ENCODE measurements around the gene ABCA2. TPM values are rescaled to one million over a fixed set of nuclear protein-coding genes. Genes with fewer than 3 reads are reported as not detected.

The ABCA2 gene
- total RNA-seq, 1 experiment from 2014 or later, result 27.0 TPM

DNA sequence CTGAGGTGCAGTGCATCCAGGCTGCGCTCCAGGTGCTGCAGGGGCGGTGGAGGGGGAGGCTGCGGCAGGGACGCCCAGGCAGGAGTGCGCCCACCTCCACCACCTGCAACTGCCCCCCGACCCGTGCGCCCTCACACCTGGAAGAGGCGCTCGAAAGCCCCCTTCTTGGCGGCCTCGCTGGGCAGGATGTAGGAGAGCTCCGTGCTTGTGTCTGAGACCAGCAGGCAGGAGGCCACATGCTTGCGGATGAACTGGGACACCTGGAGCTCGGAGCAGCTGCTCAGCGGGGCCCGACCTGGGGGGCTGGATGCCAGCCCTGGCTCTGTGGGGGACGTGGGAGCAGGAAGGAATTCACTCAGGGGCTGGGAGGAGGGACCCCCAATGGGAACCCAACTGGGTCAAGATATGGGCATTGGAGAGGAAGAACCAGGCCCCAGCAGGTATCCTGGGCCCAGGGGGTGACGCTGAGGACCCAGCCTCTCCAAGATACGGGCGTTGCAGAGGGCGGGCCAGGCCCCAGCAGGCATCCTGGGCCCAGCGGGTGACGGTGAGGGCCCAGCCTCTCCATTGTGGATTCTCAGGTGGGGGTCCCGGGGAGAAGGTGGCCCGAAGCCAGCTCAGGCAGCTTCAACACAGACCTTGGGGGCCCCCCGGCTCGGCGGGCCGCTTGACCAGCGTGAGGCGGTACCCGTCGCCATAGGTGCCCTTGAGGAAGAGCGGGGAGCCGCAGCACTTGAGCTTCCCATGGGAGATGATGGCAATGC lies 13.1 kb downstream of the ABCA2 start:
- no peaks in the 10 kb centered on the region for H3K36me3 ChIP-seq (ENCODE audit: control insufficient read depth, insufficient read depth, low read length)
- intact Hi-C loops (cut with micrococcal nuclease; ENCODE audit: unreplicated experiment) (no loop called here), in situ Hi-C loops (cut with HindIII; ENCODE audit: low pct_unique_long_range_greater_than_20kb, low sequenced_read_pairs) (no loop called here)
- H3K27ac ChIP-seq (ENCODE audit: low read length), result no peak overlapping the region
- POLR2A ChIA-PET, result no interaction called here
- DNase-seq (ENCODE audit: low read depth, low spot score) (no peak), ATAC-seq (no peak)
- CTCF ChIA-PET, result interaction anchor here (0.7 kb wide), 1 partner anchor 45 kb away, joined by 4 read pairs; no protein-coding TSS in a partner anchor
- H3K4me3 ChIP-seq (ENCODE audit: low read depth in 2 of 2, low read length in 2 of 2), result no peak overlapping the region
- H3K9me3 ChIP-seq (ENCODE audit: control insufficient read depth, insufficient read depth, low read depth, low read length), result no peaks in the 10 kb centered on the region
- TF ChIP-seq SIN3A (IDR thresholded peaks at IDR 0.05; ENCODE audit: borderline replicate concordance, insufficient read depth, low read depth, low read length) (no peak), TCF7L2 (IDR thresholded peaks at IDR 0.05; ENCODE audit: low read depth, low read length) (no peak), POLR2AphosphoS5 (IDR thresholded peaks at IDR 0.05; ENCODE audit: low read depth, low read length) (no peak)
- TF ChIP-seq, protein P1, sequence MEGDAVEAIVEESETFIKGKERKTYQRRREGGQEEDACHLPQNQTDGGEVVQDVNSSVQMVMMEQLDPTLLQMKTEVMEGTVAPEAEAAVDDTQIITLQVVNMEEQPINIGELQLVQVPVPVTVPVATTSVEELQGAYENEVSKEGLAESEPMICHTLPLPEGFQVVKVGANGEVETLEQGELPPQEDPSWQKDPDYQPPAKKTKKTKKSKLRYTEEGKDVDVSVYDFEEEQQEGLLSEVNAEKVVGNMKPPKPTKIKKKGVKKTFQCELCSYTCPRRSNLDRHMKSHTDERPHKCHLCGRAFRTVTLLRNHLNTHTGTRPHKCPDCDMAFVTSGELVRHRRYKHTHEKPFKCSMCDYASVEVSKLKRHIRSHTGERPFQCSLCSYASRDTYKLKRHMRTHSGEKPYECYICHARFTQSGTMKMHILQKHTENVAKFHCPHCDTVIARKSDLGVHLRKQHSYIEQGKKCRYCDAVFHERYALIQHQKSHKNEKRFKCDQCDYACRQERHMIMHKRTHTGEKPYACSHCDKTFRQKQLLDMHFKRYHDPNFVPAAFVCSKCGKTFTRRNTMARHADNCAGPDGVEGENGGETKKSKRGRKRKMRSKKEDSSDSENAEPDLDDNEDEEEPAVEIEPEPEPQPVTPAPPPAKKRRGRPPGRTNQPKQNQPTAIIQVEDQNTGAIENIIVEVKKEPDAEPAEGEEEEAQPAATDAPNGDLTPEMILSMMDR (IDR thresholded peaks at IDR 0.05), result no peak
- TF ChIP-seq, protein P2, sequence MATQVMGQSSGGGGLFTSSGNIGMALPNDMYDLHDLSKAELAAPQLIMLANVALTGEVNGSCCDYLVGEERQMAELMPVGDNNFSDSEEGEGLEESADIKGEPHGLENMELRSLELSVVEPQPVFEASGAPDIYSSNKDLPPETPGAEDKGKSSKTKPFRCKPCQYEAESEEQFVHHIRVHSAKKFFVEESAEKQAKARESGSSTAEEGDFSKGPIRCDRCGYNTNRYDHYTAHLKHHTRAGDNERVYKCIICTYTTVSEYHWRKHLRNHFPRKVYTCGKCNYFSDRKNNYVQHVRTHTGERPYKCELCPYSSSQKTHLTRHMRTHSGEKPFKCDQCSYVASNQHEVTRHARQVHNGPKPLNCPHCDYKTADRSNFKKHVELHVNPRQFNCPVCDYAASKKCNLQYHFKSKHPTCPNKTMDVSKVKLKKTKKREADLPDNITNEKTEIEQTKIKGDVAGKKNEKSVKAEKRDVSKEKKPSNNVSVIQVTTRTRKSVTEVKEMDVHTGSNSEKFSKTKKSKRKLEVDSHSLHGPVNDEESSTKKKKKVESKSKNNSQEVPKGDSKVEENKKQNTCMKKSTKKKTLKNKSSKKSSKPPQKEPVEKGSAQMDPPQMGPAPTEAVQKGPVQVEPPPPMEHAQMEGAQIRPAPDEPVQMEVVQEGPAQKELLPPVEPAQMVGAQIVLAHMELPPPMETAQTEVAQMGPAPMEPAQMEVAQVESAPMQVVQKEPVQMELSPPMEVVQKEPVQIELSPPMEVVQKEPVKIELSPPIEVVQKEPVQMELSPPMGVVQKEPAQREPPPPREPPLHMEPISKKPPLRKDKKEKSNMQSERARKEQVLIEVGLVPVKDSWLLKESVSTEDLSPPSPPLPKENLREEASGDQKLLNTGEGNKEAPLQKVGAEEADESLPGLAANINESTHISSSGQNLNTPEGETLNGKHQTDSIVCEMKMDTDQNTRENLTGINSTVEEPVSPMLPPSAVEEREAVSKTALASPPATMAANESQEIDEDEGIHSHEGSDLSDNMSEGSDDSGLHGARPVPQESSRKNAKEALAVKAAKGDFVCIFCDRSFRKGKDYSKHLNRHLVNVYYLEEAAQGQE (IDR thresholded peaks at IDR 0.05; ENCODE audit: insufficient read depth in 1 of 2, low read depth in 2 of 2, low read length in 1 of 2), result no peak
- BruUV-seq (replicated peaks), result no TSS peak
- no peaks in the 10 kb centered on the region for H3K4me1 ChIP-seq (ENCODE audit: control insufficient read depth, insufficient read depth, low read length)
- H3K27me3 ChIP-seq (ENCODE audit: control insufficient read depth, insufficient read depth, low read length), result no peaks in the 10 kb centered on the region

GRCh38 chr9:137014166-137014565 lies 13.9 kb downstream of the ABCA2 start:
- no TSS peak for BruUV-seq (replicated peaks)
- TF ChIP-seq SIN3A (IDR thresholded peaks at IDR 0.05; ENCODE audit: borderline replicate concordance, insufficient read depth, low read depth, low read length) (no peak), TCF7L2 (IDR thresholded peaks at IDR 0.05; ENCODE audit: low read depth, low read length) (no peak), POLR2AphosphoS5 (IDR thresholded peaks at IDR 0.05; ENCODE audit: low read depth, low read length) (no peak)
- TF ChIP-seq, protein P2 (IDR thresholded peaks at IDR 0.05; ENCODE audit: insufficient read depth in 1 of 2, low read depth in 2 of 2, low read length in 1 of 2), result no peak
- TF ChIP-seq, protein P1 (IDR thresholded peaks at IDR 0.05), result no peak
- H3K27me3 ChIP-seq (ENCODE audit: control insufficient read depth, insufficient read depth, low read length), result no peaks in the 10 kb centered on the region
- in situ Hi-C loops (cut with HindIII; ENCODE audit: low pct_unique_long_range_greater_than_20kb, low sequenced_read_pairs) (no loop called here), intact Hi-C loops (cut with micrococcal nuclease; ENCODE audit: unreplicated experiment) (no loop called here)
- ATAC-seq, result no peak
- ChIA-PET CTCF (no interaction called here), POLR2A (no interaction called here)
- H3K36me3 ChIP-seq (ENCODE audit: control insufficient read depth, insufficient read depth, low read length), result no peaks in the 10 kb centered on the region
- H3K9me3 ChIP-seq (ENCODE audit: control insufficient read depth, insufficient read depth, low read depth, low read length), result no peaks in the 10 kb centered on the region
- H3K4me3 ChIP-seq (ENCODE audit: low read depth in 2 of 2, low read length in 2 of 2), result no peak overlapping the region
- no peaks in the 10 kb centered on the region for H3K4me1 ChIP-seq (ENCODE audit: control insufficient read depth, insufficient read depth, low read length)
- no peak for DNase-seq (ENCODE audit: low read depth, low spot score)
- H3K27ac ChIP-seq (ENCODE audit: low read length), result no peak overlapping the region
